HG03575 (cell line): ENCODE results near the gene VOPP1.
A peak's percentile ranks its signal among the peaks of the same experiment; 100 is the strongest.

Source experiments
- ATAC-seq: cut with Tn5 transposase; IDR thresholded peaks from one replicate; pipeline ENCODE4 v1.9.1; 2021; ENCODE audit not compliant: unreplicated experiment, insufficient number of reproducible peaks, low FRiP score; ENCODE audit errors: extremely low read depth

Gene VOPP1

DNA sequence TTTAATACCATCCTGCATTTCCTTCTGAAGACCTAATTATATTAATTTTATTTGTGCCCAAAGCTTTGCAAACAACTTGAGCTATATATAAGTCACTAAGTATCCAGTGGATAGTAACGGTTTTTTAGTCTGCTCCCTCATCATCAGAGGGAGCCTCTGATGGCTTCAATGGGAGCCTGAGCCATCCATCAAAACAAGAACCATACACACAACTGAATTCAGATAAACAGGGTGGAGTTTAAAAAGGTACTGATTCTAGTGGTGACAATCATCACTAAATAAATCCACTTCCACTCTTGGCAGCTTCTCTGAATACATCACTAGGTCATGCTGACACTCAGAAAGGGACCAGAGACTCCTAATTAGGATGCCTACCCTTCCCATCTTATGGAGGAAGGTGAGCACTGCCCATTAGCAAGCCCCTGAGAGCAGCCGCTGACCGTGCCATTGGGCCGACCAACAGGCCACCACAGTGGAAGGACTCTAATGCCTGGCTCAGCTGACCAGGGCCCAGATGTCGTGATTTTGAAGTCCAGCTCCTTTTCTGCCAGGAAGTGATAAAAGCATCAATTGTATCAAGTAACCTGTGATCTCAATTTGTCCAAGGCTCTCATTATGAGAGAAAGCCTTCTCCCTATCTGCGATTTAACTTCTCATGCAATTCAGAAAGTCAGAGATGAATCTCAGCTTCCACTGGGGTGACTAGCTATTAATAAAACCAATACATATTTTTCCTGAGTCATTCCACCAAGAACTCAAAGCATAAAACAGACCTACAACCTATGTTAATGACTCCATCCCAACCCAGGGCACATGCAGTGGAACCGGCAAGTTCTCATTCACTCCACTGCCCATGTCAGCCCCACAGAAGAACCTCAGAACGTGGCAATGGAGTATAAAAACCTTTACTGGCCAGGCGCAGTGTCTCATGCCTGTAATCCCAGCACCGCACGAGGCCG is 13.1 kb downstream of the VOPP1 start:
- ATAC-seq: no peak

DNA sequence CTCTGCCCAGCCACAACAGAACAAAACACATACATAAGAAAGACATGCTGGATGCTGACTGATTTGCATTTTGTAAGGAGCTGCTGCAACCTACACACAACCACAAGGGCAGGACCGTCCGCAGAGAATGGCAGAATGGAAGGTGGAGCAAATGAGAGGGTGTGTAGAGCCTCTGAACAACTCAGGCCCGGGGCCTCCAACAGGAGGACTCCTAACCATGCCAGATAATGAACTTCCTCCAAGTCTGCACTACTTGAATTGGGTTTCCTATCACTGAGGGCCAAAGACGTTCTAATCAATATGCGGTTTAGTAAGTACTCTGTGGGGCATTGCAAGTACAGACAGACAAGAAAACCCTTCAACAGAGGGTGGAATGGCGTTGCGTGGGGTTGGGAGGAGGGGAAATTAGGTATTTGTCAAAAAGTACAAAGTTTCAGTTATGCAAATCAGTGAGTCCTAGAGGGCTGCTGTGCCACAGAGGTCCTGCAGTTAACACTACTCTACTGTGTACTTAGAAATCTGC is 14.6 kb downstream of the VOPP1 start:
- peak; percentile 83 for ATAC-seq

DNA sequence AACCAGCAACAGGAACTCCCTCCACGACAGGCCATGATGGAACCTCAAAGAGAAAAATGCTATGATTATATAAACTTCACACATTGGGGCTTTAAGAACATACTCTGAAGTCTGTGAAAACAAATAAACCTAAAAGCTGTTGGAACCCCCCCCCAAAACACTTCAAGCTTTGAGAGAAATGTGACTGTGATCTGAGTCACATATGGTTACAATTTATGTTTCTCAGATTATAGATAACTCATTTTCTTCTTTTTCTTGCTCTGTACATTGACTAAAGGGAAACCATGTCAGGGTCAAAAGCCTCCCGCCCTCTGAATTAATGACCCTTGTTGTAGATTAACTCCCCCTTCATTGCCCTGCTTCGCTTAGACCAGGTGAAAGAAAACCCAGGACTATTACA is 15.8 kb downstream of the VOPP1 start:
- ATAC-seq: no peak

DNA sequence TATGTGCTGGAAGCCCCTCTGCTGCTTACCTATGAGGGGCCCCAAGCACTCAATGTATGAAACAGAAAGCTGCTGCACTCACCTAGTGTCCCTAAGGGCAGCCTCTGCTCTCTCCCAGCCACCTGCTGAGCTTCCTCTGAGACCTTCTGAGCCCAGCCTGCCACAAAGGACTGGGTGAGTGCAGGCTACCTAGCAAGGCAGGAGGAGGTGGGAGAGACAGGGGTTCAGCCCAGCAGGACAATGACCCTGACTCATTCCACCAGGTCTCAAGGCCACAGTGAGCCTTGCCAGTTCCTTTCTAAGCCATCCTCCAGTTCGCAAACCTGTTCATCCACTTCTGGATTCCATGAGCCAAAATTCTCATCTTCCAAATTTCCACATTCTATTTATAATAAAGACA is 16.3 kb downstream of the VOPP1 start:
- ATAC-seq: no peak

DNA sequence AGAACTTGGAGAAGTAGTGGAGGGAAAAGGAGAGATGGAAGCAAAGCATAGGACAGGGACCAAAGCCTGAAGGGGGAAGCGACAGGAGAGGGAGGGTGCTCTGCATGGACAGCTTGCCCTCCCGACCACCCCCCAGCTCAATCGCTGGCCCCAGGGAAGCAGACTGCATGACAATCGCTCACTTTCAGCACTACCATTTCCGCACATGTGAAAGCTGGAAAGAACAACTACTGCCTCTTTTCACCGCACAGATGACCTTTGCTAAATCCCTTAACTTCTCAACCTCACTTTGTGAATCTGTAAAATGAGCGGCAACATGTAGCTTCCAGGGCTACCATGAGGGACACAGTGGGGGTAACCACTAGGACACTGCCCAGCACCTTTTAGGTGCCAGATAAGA is 17.1 kb downstream of the VOPP1 start:
- ATAC-seq: no peak

DNA sequence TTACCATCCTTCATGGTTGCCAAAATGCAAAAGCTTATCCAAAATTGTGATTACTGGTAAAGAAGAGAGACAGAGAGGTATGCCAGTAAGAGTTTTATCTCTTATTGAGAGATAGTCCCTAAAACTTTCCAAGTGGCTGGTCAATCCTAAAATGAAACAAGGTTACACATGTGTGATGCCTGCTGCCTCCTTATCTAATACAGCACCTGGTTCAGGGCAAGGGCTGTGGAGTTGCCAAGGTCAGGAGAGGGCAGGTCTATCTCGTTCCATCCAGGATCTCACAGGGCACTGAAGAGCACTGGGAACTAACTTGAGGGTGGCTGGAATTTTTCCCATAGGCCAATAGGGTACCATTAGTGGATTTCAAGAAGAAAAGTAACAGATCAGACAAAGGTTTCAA is 18.3 kb downstream of the VOPP1 start:
- ATAC-seq: no peak

DNA sequence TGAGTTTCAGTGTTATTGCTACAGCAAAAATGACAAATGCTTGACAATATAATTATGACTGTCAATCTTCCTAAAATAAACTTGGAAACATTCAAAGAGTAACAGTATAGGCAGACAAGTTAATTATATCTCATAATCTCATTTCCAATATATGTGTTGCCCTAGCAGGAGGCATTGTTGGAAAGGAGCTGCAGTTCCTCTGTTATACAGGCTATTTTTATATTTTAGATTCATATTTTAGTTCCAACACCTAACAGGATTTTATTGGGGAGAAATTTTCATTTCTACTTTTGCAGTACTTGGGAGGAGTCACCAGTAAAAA is 19.3 kb downstream of the VOPP1 start:
- ATAC-seq: no peak

DNA sequence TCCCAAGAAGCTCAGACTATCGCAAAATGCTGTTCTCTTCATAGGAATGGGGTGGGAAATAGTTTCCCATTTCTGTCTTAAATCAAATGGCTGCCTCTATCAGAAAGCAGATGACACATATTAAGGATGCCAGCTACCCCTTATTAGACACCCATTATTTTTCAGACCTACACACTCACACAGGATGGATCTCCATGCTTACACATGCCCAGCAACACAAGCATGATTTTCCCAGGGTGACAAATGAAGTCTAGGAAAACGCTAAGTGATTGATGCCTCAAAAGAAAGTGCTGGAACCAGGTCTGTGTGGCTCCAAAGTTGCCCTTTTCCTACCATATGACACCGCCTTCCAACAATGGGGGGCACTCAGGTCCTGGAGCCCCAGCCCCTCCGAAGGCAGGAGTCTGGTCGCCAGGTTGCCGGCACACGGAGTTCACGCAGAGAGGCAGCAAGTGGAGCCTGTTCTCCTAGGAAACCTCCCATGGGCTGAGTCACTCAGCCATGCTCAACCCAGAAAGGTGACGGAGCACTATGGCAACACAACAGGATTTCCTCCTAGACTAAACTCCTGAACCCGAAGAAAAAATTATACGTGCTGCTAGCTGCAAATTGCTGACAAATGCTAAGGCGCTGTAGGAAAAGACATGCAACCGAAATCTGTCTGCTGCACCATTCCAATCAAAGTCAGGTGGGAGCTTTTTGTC is 19.8 kb downstream of the VOPP1 start:
- ATAC-seq: no peak

DNA sequence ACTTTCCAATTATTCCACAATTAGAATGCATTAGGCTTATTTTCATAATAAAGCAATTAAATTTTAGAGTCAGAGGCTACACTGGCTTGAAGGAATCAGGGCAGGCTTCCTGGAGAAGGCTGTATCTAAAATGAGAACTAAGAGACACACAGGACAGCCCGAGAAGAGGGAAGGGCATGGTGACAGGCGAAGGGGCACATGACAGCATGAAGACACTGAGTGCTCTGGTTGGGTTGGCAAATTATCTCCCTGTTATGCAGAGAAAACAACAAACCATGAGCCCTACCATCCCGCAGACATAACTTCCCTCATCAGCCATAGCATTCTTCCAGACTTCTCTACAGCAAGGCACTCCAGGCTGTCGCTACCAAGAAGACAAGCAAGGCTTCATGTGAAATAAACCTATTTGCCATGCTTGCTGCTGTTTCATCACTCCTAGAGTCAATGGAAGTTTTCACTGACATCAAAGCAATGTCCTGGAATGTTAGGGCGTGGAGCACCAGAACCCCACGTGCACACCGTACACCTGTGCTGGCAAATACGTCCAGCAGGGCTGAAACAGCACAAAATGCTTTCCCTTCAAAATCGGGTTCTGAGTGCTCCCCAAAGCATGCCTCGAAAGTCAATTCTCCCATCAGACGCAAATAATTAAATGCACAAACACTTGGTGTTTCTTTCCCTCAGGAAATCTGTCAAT is 21.3 kb downstream of the VOPP1 start:
- ATAC-seq: no peak

DNA sequence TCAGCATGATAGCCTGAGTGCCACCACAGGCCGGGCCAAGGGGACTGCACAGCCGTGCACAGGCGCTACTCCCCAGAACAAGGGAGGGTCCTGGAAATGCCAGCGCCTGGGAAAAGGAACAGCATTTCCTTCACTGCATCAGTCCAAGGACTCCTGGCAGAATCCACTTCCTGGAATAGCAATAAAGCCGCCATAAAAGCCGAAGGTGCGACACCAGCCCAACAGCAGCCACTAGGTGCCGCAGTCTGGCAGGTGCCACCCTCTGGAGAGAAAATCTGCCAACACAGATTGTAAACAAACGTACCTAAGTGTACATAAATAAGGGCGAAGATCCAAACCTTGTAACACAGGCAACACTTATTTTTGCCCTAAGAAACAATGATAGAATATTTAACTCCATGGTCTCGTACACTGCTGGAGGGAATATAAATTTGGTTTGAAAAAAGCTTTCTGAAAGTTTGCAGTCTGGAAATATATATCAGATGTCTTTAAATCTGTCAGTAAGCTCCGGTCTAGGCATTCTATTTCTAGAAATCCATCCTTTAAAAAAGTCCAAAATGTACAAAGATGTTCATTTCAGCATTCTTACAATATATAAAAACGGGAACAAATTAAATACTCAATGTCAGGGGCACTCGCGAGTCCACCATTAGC is 22.2 kb downstream of the VOPP1 start:
- no peak for ATAC-seq

DNA sequence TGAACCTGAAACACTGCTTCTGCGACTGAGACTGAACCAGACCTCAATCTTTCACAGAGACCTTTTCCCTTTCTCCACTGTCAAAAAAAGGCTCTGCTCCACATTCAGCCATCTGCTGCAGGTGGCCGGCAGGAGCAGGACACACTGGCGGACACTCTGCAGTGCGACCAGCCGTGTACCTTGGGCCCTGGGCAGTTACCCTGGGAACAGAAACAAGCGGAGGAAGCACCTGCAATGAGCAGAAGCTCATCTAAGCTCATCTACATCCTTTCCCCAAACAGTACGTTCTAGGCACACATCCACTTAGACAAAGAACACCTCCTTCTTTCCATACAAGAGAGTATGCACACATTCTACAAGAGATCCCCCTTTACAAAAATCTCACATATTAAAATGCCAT is 22.8 kb downstream of the VOPP1 start:
- ATAC-seq: no peak

DNA sequence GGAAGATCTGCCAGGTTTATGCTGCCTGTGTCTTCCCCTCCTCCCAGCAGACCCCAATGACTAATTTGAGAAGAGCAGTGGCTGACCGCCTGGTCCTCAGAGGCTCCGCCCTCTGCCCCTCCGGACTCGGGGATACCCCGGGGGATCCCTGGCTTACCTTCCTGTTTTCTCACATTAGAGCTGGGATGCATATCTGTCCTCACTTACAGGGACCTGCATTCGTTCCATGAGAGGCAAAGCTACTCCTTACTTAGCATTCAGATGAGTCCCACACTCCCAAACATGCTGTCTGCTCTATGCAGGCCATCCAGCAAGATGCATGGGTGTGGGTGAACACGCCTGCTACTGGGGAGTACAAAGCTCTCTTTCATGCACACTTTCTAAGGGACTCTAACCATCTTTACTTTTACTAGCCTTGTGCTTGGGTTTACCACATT is 24.0 kb downstream of the VOPP1 start:
- ATAC-seq: no peak

DNA sequence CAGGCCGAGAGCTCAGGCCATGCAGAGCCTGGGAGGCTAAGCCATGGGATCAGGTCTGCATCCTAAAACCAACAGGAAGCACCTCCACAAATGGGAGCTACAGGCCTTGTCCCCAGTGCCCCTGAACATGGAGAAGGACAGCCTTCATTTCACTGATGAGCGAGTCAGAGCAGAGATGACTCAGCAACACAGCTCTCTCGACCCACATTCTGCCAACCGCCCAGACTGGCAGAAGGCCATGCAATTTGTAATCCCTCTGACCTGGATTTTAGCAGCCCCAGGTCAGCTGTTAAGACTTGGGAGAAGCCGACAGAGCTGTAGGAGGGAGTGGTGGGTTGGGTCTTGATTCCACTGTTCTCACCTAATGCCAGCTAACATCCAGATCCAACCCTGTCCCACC is 25.5 kb downstream of the VOPP1 start:
- no peak for ATAC-seq

DNA sequence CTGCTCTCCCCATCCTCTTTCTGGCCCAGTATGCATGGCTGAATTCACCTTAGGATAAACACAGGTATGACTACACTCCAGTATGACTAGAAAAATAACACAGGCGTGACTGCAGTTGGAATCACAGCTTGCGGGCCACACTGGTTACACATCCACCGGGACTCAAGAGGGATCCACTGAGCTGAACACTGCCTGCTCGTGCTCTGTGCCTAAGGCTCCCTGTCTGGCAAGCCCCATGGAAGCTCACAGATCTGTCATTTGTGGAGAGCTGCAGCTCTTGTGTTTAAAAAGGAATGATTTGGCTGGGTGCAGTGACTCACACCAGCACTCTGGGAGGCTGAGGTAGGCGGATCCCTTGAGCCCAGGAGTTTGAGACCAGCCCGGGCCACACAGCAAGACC is 26.8 kb downstream of the VOPP1 start:
- no peak for ATAC-seq

DNA sequence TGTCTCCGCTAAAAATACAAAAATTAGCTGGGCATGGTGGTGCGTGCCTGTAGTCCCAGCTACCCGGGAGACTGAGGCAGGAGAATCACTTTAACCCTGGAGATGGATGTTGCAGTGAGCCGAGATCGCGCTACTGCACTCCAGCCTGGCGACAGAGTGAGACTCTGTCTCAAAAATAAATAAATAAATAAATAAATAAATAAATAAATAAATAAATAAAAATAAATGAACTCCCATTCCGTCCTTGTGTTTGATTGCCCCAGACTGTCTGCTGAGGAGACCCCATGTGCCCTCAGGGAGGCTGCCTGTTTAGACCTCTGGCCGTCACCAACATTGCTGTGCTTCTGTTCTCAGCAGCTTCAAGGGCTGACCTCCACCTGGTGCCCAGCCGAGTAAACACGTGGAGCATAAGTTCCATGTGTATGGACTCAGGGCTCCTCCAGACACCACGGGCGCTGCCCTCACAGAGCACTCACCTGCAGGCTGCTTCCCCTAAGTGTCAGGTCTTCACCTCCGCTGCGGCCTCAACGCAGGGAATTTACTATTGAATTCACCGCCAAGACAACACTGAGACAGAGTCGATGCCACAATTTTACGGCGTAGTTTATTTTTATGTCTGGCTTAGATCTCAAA is 32.0 kb downstream of the VOPP1 start:
- ATAC-seq: no peak

DNA sequence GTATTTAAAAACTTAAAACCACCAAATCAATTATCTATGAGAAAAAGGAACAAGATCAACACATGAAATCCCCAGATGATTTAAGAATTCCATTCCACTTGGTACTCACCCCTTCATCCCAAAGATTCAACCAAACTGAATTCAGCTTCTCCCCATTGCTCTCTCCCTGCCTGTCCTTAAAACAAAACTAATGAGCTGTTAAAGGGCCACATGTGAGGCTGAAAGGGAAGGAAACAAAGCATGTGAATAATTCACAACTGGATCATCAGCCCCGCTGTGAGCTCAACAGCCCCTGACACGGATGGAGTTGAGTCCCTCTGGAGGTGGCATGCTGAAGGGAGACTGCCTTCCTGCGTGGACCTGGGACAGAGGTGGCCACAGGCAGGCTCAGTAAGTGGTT is 32.9 kb downstream of the VOPP1 start:
- no peak for ATAC-seq

DNA sequence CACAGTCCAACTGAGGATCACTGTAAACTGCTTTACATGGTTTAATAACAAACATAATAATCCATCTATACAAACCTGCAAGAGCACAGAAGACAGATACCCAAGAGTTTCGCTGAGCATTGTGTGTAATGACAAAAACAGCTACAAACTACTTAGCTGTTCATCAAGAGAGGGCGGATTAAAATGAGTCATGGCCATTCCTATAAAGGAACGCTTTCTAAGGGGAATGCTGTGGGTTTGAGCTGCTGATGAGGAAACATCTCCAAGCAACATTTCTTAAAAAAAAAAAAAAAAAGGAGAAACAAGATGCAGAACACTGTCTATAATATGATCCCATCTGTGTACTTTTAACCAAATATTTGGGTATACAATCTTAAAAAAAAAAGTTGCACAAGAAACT is 33.8 kb downstream of the VOPP1 start:
- ATAC-seq: no peak

DNA sequence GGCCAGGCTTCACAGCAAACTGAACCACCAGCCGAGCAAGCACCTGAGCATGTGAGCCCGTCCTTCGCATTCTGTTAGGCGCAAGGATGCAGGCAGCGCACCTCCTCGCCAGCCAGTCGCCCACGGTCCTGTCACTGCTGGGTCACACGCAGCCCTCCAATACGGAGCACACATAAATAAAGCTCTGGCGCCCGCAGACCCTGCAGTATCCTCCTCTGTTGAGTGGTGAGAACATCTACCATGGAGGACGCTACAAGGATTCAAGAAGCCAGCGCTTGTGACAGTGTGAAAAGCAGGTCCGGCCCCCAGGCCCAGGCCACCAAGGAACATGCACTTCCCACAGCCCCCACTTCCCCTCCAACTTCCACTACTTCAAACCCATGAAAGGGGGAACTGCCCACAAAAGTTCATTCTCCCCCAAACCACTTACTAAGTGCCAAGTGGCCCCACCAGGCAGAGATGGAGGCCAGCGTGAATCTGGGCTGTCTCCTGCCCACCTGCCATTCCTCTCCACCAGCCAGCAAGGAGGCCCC is 34.8 kb downstream of the VOPP1 start:
- no peak for ATAC-seq
